H1 (cell line): Measurements from ENCODE around the gene UGT1A3. TPM values are rescaled to one million over a fixed set of nuclear protein-coding genes. Genes with fewer than 3 reads are reported as not detected.

Experiments used
- CTCF ChIA-PET: fragments of 300-600 bp; sonication (Branson Sonifier 250); formaldehyde crosslinking; loops from one replicate; lab custom pipeline; 2021; ENCODE audit not compliant: partially characterized antibody; lab: Charles Lee
- POLR2A ChIA-PET: fragments of 300-600 bp; sonication (Branson Sonifier 250); formaldehyde crosslinking; loops from one replicate; lab custom pipeline; 2021; ENCODE audit warnings: inconsistent platforms; ENCODE audit not compliant: partially characterized antibody; lab: Charles Lee
- DNase-seq, 2 experiments: peaks; one replicate each; pipeline versions ENCODE4 v3.0.0 to v3.0.0-alpha.2; 2010 to 2022; ENCODE audit warnings: low spot score in 2 of 2, low read depth in 1 of 2, mixed read lengths in 1 of 2
- FAIRE-seq: peaks from 2 replicates; lab custom pipeline; 2011; peaks lifted over from hg19 to GRCh38; lab: Jason Lieb, UNC
- H2AFZ ChIP-seq: 2 replicates; pipeline ENCODE4 v1.8.1; 2012; ENCODE audit warnings: low read length, inconsistent platforms
- H2AK5ac ChIP-seq: 2 replicates; pipeline ENCODE4 v1.6.1; 2013; ENCODE audit warnings: low read depth, low read length
- H2BK120ac ChIP-seq: replicated peaks from 2 replicates; pipeline ENCODE3; 2013; ENCODE audit warnings: low read depth, low read length, inconsistent platforms
- H2BK12ac ChIP-seq: 2 replicates; pipeline ENCODE4 v1.6.1; 2013; ENCODE audit warnings: low read depth, low read length
- H2BK15ac ChIP-seq: 2 replicates; pipeline ENCODE4 v1.6.1; 2013; ENCODE audit warnings: low read length
- H2BK20ac ChIP-seq: 2 replicates; pipeline ENCODE4 v1.6.1; 2013; ENCODE audit warnings: low read length
- H2BK5ac ChIP-seq: 2 replicates; pipeline ENCODE4 v1.6.1; 2013; ENCODE audit warnings: low read depth, low read length
- H3K14ac ChIP-seq: 2 replicates; pipeline ENCODE4 v1.6.1; 2013; ENCODE audit warnings: inconsistent platforms; ENCODE audit not compliant: insufficient read length
- H3K18ac ChIP-seq: 2 replicates; pipeline ENCODE4 v1.6.1; 2013; ENCODE audit warnings: low read length; ENCODE audit errors: extremely low read depth
- H3K23ac ChIP-seq: 2 replicates; pipeline ENCODE4 v1.6.1; 2013; ENCODE audit warnings: inconsistent platforms; ENCODE audit not compliant: insufficient read length
- H3K23me2 ChIP-seq: 2 replicates; pipeline ENCODE4 v1.6.1; 2013; ENCODE audit warnings: low read depth, low read length
- H3K27ac ChIP-seq: 2 replicates; pipeline ENCODE4 v1.6.1; 2011; ENCODE audit warnings: low read depth, low read length, inconsistent platforms
- H3K27me3 ChIP-seq, 4 experiments: replicated peaks in 1 of 4; 1 replicate in 1 of 4; 2 replicates in 3 of 4; pipeline versions ENCODE4 v1.6.1 to v1.8.1; 2011 to 2013; ENCODE audit warnings: low read length in 3 of 4, mild to moderate bottlenecking in 3 of 4, inconsistent platforms in 2 of 4, mixed read lengths in 2 of 4, moderate library complexity in 1 of 4; ENCODE audit not compliant: control insufficient read depth in 3 of 4, insufficient read depth in 3 of 4; ENCODE audit errors: extremely low read depth in 1 of 4
- H3K36me3 ChIP-seq, 4 experiments: 2 replicates each; pipeline versions ENCODE4 v1.6.1 to v1.8.1; 2011 to 2013; ENCODE audit warnings: mild to moderate bottlenecking in 4 of 4, low read length in 3 of 4, moderate library complexity in 2 of 4, control low read depth in 1 of 4, inconsistent platforms in 1 of 4; ENCODE audit not compliant: insufficient read depth in 4 of 4, control insufficient read depth in 2 of 4
- H3K4ac ChIP-seq: replicated peaks from 2 replicates; pipeline ENCODE3; 2013; ENCODE audit warnings: low read length, low read depth, mixed read lengths, inconsistent platforms; ENCODE audit not compliant: insufficient read length
- H3K4me1 ChIP-seq, 4 experiments: replicated peaks in 1 of 4; 1 replicate in 1 of 4; 2 replicates in 3 of 4; pipeline versions ENCODE4 v1.6.1 to v1.8.1; 2011 to 2013; ENCODE audit warnings: low read length in 3 of 4, inconsistent platforms in 2 of 4, mixed read lengths in 1 of 4; ENCODE audit not compliant: insufficient read depth in 4 of 4, control insufficient read depth in 3 of 4
- H3K4me2 ChIP-seq, 2 experiments: 2 replicates each; pipeline versions ENCODE4 v1.6.1 to v1.8.1; 2011 to 2013; ENCODE audit warnings: low read depth in 2 of 2, low read length in 2 of 2, control low read depth in 1 of 2, inconsistent platforms in 1 of 2, mild to moderate bottlenecking in 1 of 2; ENCODE audit not compliant: insufficient read depth in 1 of 2
- H3K4me3 ChIP-seq, 4 experiments: fragments of 200-600, 300-600 bp in 1 of 4; sonication (generic), shearing (Covaris generic), sonication (Bioruptor Twin) in 1 of 4; 2 replicates each; pipeline versions ENCODE4 v1.5.1 to v1.8.1; 2011 to 2016; ENCODE audit warnings: low read length in 4 of 4, low read depth in 3 of 4, control low read depth in 2 of 4, inconsistent platforms in 2 of 4, mild to moderate bottlenecking in 2 of 4, mixed read lengths in 1 of 4, moderate library complexity in 1 of 4; ENCODE audit not compliant: insufficient read depth in 2 of 4; ENCODE audit errors: extremely low read depth in 1 of 4
- H3K56ac ChIP-seq: replicated peaks from 2 replicates; pipeline ENCODE3; 2013; ENCODE audit warnings: low read depth, mild to moderate bottlenecking, mixed read lengths, low read length, inconsistent platforms; ENCODE audit not compliant: insufficient read length
- H3K79me1 ChIP-seq: 2 replicates; pipeline ENCODE4 v1.6.1; 2013; ENCODE audit warnings: low read depth, low read length, control low read depth
- H3K79me2 ChIP-seq, 2 experiments: 2 replicates each; pipeline versions ENCODE4 v1.6.1 to v1.8.1; 2012 to 2013; ENCODE audit warnings: low read length in 2 of 2, mild to moderate bottlenecking in 2 of 2, inconsistent platforms in 1 of 2; ENCODE audit not compliant: insufficient read depth in 2 of 2, control insufficient read depth in 1 of 2
- H3K9ac ChIP-seq, 4 experiments: replicated peaks in 1 of 4; 1 replicate in 1 of 4; 2 replicates in 3 of 4; pipeline versions ENCODE4 v1.6.1 to v1.8.1; 2011 to 2013; ENCODE audit warnings: low read depth in 3 of 4, low read length in 3 of 4, control low read depth in 2 of 4, mild to moderate bottlenecking in 2 of 4, moderate library complexity in 2 of 4, inconsistent platforms in 1 of 4; ENCODE audit errors: extremely low read depth in 1 of 4
- H3K9me3 ChIP-seq, 2 experiments: 2 replicates each; pipeline versions ENCODE4 v1.6.1 to v1.8.1; 2012 to 2013; ENCODE audit warnings: mild to moderate bottlenecking in 2 of 2, moderate library complexity in 2 of 2, control low read depth in 1 of 2, inconsistent platforms in 1 of 2, low read depth in 1 of 2, low read length in 1 of 2, mixed read lengths in 1 of 2; ENCODE audit not compliant: insufficient read depth in 2 of 2
- H4K20me1 ChIP-seq, 2 experiments: replicated peaks in 1 of 2; 2 replicates each; pipeline versions ENCODE3 to v1.8.1; 2011 to 2013; ENCODE audit warnings: inconsistent platforms in 2 of 2, low read length in 2 of 2, mild to moderate bottlenecking in 1 of 2; ENCODE audit not compliant: insufficient read depth in 2 of 2, control insufficient read depth in 1 of 2
- H4K5ac ChIP-seq: 2 replicates; pipeline ENCODE4 v1.6.1; 2013; ENCODE audit warnings: low read length, low read depth, mixed read lengths, inconsistent platforms; ENCODE audit not compliant: insufficient read length
- H4K8ac ChIP-seq: 2 replicates; pipeline ENCODE4 v1.8.0; 2013; ENCODE audit warnings: mild to moderate bottlenecking, moderate library complexity, low read length, inconsistent platforms; ENCODE audit not compliant: insufficient read depth; ENCODE audit errors: extremely low read depth
- H4K91ac ChIP-seq: replicated peaks from 2 replicates; pipeline ENCODE3; 2013; ENCODE audit warnings: low read length, mixed read lengths, inconsistent platforms; ENCODE audit not compliant: insufficient read length
- WGBS, 2 experiments: shearing (Covaris generic) in 1 of 2; methylation state at CpG; one replicate each; pipeline versions ENCODE4 v1.1.6 to v1.1.7; 2013 to 2015; ENCODE audit warnings: low lambda C conversion rate in 2 of 2, mixed read lengths in 2 of 2, inconsistent platforms in 1 of 2, low coverage in 1 of 2, missing lambda C conversion rate in 1 of 2; ENCODE audit not compliant: insufficient replicate concordance in 2 of 2, insufficient coverage in 1 of 2, insufficient read length in 1 of 2; ENCODE audit errors: extremely low coverage in 1 of 2, missing lambda C conversion rate in 1 of 2; 5-methylcytosine and 5-hydroxymethylcytosine counted together
- polyA plus RNA-seq, 7 experiments: library from polyadenylated mRNA; depleted of rRNA in 3 of 7; stranded (reverse) in 5 of 7; unstranded in 2 of 7; fragments of >200 nt in 5 of 7; fragments of 200-250 nt in 2 of 7; gene quantifications; 1 replicate in 5 of 7; 2 replicates in 1 of 7; 4 replicates in 1 of 7; pipeline versions ENCODE4 v1.2.1 to v1.2.3, GENCODE V29; 2011 to 2013; ENCODE audit warnings: missing spikeins in 2 of 7, mixed read lengths in 2 of 7
- total RNA-seq: library from RNA; stranded (reverse); fragmentation: NEBNext Ultra II Directional; extraction: Animal tissue kit (Norgen Biotek cat#: 25700); gene quantifications from 2 replicates; pipeline ENCODE4 v1.2.1, GENCODE V29; 2021

The UGT1A3 gene
- total and polyA plus RNA-seq, 2 of the 8 experiments (the other 6 are each of a cell fraction or from before 2014, with no cell fraction given), result not detected

DNA sequence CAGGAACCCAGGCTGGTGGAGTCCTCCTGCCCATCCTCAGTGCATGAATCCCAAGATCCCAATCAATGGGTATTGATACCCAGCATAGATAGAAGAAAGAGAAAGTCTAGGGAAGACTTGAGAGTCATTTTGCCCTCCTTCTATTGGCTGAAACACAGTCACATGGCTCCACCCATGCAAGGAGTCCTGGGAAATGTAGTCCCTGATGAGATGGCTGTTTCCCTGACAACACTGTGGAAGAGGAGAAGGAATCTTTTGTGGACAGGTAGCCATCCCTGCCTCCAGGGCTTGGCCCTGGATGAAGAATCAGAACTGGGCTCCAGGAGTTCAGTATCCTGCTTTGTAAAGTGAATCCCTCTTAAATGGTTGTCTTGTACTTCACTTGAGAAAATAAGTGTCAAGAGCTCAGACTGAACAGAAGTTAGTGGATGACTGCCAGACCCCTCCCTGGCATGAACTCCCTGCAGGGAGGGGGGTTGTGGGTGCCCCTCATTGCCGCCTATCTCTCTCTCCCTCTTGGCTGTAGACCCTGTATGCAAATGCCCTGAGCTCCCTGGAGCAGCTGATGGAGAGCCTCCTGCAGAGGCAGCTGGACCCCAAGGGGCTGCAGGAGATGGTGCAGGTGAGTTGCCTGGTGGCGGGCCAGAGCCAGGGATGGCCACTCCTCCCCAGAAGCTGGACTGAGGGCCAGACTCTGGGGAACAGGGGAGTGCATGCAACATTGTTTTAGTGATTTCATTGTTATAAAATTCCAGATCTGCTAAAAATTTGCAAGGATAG, 85.4 kb downstream of the UGT1A3 start:
- Histone ChIP-seq H3K56ac (no peak overlapping the region), H2AFZ (no peak overlapping the region), H3K4ac (no peak overlapping the region), H3K27ac (no peak overlapping the region), H4K91ac (no peak overlapping the region), H2BK5ac (no peak overlapping the region), H2BK15ac (no peak overlapping the region), H3K79me1 (no peaks in the 10 kb centered on the region), H3K79me2 (no peaks in the 10 kb centered on the region), H3K9me3 (no peaks in the 10 kb centered on the region), H3K18ac (no peak overlapping the region), H2BK12ac (no peak overlapping the region), H3K23ac (no peak overlapping the region), H4K8ac (no peak overlapping the region), H2BK120ac (no peak overlapping the region), H3K4me2 (no peak overlapping the region), H3K27me3 (no peaks in the 10 kb centered on the region), H4K5ac (no peak overlapping the region), H3K14ac (no peak overlapping the region), H2AK5ac (no peak overlapping the region), H3K23me2 (no peaks in the 10 kb centered on the region), H3K4me3 (no peak overlapping the region), H3K36me3 (no peaks in the 10 kb centered on the region), H3K9ac (no peak overlapping the region), H3K4me1 (no peaks in the 10 kb centered on the region), H4K20me1 (no peaks in the 10 kb centered on the region), H2BK20ac (no peak overlapping the region)
- WGBS, 2 experiments, result 92% methylated on average over 2 of the region's 2 CpGs; no CpG with 5 or more reads in 1 of the 2 experiments
- FAIRE-seq (peak; percentile 42), DNase-seq (no peak)
- ChIA-PET POLR2A (no interaction called here), CTCF (no interaction called here)
